Transverse colon (tissue), 4 donors: ENCODE measurements around the gene POLR2J.
"Not testable (repeated sequence)": the region's sequence is repeated elsewhere in the genome, so short reads cannot be mapped to it uniquely, and the experiment has no call there.

ENCODE experiments used
- EP300 ChIP-seq: sonication (generic); formaldehyde crosslinking; IDR thresholded peaks from one replicate; pipeline ENCODE4 v1.6.1; 2017; ENCODE audit warnings: antibody characterized with exemption, low read depth
- POLR2A ChIP-seq: fragments of 450-650 bp; IDR thresholded peaks from one replicate; pipeline ENCODE4 v1.6.1; 2016; ENCODE audit warnings: antibody characterized with exemption, mild to moderate bottlenecking, moderate library complexity
- POLR2AphosphoS5 ChIP-seq, 3 donors: sonication (generic); formaldehyde crosslinking; IDR thresholded peaks; one replicate each; pipeline ENCODE4 v1.6.1; 2016; ENCODE audit warnings: antibody characterized with exemption in 3 of 3
- TF ChIP-seq, protein P1 (sequence below), 5 experiments: fragments of 200-600 bp in 3 of 5; fragments of 450-650 bp in 2 of 5; sonication (generic) in 3 of 5; IDR thresholded peaks; 1 replicate in 2 of 5; 2 replicates in 3 of 5; pipeline ENCODE4 v1.5.1; 2016 to 2017; ENCODE audit warnings: antibody characterized with exemption in 5 of 5, inconsistent platforms in 3 of 5, mild to moderate bottlenecking in 2 of 5, moderate library complexity in 1 of 5

- TF ChIP-seq, protein P1, sequence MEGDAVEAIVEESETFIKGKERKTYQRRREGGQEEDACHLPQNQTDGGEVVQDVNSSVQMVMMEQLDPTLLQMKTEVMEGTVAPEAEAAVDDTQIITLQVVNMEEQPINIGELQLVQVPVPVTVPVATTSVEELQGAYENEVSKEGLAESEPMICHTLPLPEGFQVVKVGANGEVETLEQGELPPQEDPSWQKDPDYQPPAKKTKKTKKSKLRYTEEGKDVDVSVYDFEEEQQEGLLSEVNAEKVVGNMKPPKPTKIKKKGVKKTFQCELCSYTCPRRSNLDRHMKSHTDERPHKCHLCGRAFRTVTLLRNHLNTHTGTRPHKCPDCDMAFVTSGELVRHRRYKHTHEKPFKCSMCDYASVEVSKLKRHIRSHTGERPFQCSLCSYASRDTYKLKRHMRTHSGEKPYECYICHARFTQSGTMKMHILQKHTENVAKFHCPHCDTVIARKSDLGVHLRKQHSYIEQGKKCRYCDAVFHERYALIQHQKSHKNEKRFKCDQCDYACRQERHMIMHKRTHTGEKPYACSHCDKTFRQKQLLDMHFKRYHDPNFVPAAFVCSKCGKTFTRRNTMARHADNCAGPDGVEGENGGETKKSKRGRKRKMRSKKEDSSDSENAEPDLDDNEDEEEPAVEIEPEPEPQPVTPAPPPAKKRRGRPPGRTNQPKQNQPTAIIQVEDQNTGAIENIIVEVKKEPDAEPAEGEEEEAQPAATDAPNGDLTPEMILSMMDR (IDR thresholded peaks at IDR 0.05): not testable (repeated sequence)
- TF ChIP-seq EP300; POLR2AphosphoS5 (IDR thresholded peaks at IDR 0.05); POLR2A: not testable (repeated sequence)
These were observed 11.9 kb upstream of the POLR2J start for GRCh38 chr7:102490529-102491075.
